PFSK-1 (cell line): ENCODE results near the gene GRIK1.

Experiments used
- FOXP2 ChIP-seq: optimal IDR thresholded peaks from 2 replicates; pipeline ENCODE3; 2011; ENCODE audit warnings: borderline replicate concordance, control low read depth, inconsistent platforms; ENCODE audit not compliant: insufficient read depth; ENCODE audit errors: extremely low read length, extremely low read depth
- POLR2AphosphoS5 ChIP-seq: IDR thresholded peaks from 2 replicates; pipeline ENCODE4 v1.6.1; 2012; ENCODE audit warnings: low read depth, mild to moderate bottlenecking, control low read depth, low read length, moderate library complexity
- SIN3A ChIP-seq: IDR thresholded peaks from 2 replicates; pipeline ENCODE4 v1.6.1; 2012; ENCODE audit warnings: mild to moderate bottlenecking, low read length, moderate library complexity, borderline replicate concordance; ENCODE audit not compliant: insufficient read depth
- TAF1 ChIP-seq: IDR thresholded peaks from 2 replicates; pipeline ENCODE4 v1.6.1; 2012; ENCODE audit warnings: low read length, control low read depth, borderline replicate concordance; ENCODE audit not compliant: insufficient read depth
- TF ChIP-seq, protein P1 (sequence below), 2 experiments: IDR thresholded peaks; 2 replicates each; pipeline versions ENCODE4 v1.6.1 to v1.8.0; 2011 to 2012; ENCODE audit warnings: low read depth in 2 of 2, low read length in 2 of 2, control low read depth in 1 of 2, inconsistent platforms in 1 of 2, mild to moderate bottlenecking in 1 of 2, moderate library complexity in 1 of 2; ENCODE audit not compliant: insufficient read depth in 1 of 2

The GRIK1 gene

DNA sequence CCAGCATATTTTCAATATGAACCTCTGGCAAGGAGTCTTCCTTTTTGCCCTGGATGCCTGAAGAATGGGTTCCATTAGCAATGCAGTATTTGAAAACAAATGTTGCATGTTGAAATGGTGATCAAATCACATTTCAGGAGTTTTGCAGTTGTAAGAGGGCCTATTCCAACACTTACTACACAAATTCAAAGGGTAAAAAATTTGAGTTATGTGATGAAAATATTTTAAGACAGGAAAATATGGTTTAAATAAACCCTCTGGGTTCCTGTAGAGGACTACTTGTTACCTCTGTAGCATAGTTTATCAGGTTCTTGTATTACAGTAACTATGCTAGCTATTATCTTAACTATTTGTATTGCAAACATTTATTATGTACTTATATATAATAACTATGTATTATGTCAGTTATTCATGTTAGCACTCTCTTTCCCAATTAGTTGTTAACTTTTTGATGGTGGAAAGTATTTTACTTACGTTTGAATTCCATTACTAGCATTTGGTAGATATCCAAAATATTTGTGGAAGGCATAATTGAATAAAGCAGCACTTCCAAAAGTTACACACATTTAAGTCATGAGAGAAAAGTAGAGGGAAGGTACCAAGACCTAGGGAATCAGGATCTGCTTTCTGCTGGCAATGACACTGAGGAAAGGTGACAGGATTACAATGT is 312.9 kb downstream of the GRIK1 start:
- TF ChIP-seq SIN3A: no peak
- no peak for TF ChIP-seq POLR2AphosphoS5
- TF ChIP-seq, protein P1, sequence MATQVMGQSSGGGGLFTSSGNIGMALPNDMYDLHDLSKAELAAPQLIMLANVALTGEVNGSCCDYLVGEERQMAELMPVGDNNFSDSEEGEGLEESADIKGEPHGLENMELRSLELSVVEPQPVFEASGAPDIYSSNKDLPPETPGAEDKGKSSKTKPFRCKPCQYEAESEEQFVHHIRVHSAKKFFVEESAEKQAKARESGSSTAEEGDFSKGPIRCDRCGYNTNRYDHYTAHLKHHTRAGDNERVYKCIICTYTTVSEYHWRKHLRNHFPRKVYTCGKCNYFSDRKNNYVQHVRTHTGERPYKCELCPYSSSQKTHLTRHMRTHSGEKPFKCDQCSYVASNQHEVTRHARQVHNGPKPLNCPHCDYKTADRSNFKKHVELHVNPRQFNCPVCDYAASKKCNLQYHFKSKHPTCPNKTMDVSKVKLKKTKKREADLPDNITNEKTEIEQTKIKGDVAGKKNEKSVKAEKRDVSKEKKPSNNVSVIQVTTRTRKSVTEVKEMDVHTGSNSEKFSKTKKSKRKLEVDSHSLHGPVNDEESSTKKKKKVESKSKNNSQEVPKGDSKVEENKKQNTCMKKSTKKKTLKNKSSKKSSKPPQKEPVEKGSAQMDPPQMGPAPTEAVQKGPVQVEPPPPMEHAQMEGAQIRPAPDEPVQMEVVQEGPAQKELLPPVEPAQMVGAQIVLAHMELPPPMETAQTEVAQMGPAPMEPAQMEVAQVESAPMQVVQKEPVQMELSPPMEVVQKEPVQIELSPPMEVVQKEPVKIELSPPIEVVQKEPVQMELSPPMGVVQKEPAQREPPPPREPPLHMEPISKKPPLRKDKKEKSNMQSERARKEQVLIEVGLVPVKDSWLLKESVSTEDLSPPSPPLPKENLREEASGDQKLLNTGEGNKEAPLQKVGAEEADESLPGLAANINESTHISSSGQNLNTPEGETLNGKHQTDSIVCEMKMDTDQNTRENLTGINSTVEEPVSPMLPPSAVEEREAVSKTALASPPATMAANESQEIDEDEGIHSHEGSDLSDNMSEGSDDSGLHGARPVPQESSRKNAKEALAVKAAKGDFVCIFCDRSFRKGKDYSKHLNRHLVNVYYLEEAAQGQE (IDR thresholded peaks at IDR 0.05; ENCODE audit: insufficient read depth in 1 of 2, low read depth in 2 of 2, low read length in 2 of 2): no peak
- no peak for TF ChIP-seq TAF1
- TF ChIP-seq FOXP2: no peak

DNA sequence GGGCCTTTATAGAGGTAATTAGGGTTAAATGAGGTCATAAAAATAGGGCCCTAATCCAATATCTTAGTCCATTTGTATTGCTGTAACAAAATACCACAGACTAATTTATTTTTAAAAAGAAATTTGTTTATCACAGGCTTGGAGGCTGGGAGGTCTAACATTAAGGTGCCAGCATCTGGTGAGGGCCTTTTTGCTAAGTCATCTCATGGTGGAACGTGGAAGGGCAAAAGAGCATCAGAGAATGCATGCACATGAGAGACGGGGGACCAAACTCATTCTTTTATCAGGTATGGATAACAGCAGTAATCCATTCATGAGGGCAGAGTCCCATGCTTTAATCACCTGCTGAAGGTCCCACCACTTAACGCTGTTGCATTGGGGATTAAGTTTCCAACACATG is 313.8 kb downstream of the GRIK1 start:
- no peak for TF ChIP-seq FOXP2
- no peak for TF ChIP-seq TAF1
- TF ChIP-seq, protein P1 (IDR thresholded peaks at IDR 0.05; ENCODE audit: insufficient read depth in 1 of 2, low read depth in 2 of 2, low read length in 2 of 2): no peak
- TF ChIP-seq POLR2AphosphoS5: no peak
- TF ChIP-seq SIN3A: no peak

DNA sequence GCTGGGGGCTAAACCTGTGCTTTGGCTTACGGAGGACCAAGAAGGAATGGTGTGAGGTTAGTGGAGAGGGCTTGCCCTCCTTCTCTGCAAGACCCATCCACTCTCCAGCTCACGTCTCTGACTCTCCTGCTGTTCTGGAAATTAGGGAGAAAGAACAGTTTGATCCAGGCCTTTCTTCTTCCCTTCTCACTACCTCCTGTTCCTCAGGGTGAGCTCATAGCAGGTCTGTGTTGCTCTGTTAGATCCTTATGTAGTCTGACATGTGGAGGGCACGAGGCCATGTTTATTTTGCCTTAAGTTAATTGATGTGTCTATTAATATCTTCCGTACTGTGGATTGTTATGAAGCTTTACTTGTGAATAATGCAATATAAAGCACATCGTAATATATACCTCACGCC is 315.0 kb downstream of the GRIK1 start:
- TF ChIP-seq TAF1 (no peak), FOXP2 (no peak), SIN3A (no peak), POLR2AphosphoS5 (no peak)
- TF ChIP-seq, protein P1 (IDR thresholded peaks at IDR 0.05; ENCODE audit: insufficient read depth in 1 of 2, low read depth in 2 of 2, low read length in 2 of 2): no peak

DNA sequence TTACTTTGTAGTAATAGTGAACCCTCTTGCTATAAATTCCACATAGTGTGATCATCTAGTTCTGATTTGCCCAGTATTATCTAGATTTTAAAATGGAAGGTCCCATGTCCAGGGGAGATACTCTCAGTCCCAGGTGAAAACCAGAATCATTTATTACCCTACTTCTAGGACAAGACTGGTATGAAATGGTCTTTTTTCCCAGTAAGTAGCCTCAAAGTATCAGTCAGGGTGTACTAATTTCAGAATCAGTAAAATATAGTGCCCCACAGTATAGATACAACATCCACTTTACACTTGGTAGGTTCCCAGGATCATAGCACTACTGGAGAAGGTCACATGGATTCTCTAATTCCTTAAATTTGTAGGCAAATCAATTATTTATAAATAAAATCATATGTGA is 318.3 kb downstream of the GRIK1 start:
- TF ChIP-seq TAF1: no peak
- TF ChIP-seq, protein P1 (IDR thresholded peaks at IDR 0.05; ENCODE audit: insufficient read depth in 1 of 2, low read depth in 2 of 2, low read length in 2 of 2): no peak
- TF ChIP-seq SIN3A: no peak
- no peak for TF ChIP-seq POLR2AphosphoS5
- TF ChIP-seq FOXP2: no peak
